A549 (cell line): ENCODE measurements around the gene CACNA1C. TPM values are rescaled to one million over a fixed set of nuclear protein-coding genes. Genes with fewer than 3 reads are reported as not detected.
A peak's percentile ranks its signal among the peaks of the same experiment; 100 is the strongest.
"Not testable (repeated sequence)": the region's sequence is repeated elsewhere in the genome, so short reads cannot be mapped to it uniquely, and the experiment has no call there.

Experiments
- ATAC-seq, 2 experiments: fragments of 200-7000 bp in 1 of 2; fragments of >200 bp in 1 of 2; cut with Nextera tagmentation in 1 of 2; cut with Tn5 transposase in 1 of 2; 3 replicates each; pipeline versions ENCODE4 v1.8.0 to v1.9.1; 2018 to 2020; ENCODE audit warnings: mild to moderate bottlenecking in 1 of 2, moderate library complexity in 1 of 2
- CTCF ChIA-PET: fragments of 300-600 bp; sonication (Branson Sonifier 250); formaldehyde crosslinking; extraction: SDS; loops from one replicate; lab custom pipeline; 2021; ENCODE audit warnings: antibody characterized with exemption, inconsistent platforms; lab: Yijun Ruan, JAX
- POLR2A ChIA-PET: fragments of 350-600 bp; formaldehyde crosslinking; extraction: SDS; loops from one replicate; lab custom pipeline; 2021; ENCODE audit warnings: antibody characterized with exemption, inconsistent platforms; lab: Yijun Ruan, JAX
- DNase-seq, 2 experiments: peaks; one replicate each; pipeline versions ENCODE4 v3.0.0 to v3.0.0-alpha.2; 2011 to 2016; ENCODE audit warnings: low read depth in 1 of 2, low spot score in 1 of 2
- FAIRE-seq: peaks from 2 replicates; lab custom pipeline; 2011; peaks lifted over from hg19 to GRCh38; lab: Jason Lieb, UNC
- H3K27ac ChIP-seq, 2 experiments: fragments of >200 bp; sonication (Bioruptor Twin); formaldehyde crosslinking; 3 replicates each; pipeline ENCODE4 v1.5.1; 2016 to 2017
- H3K4me1 ChIP-seq: fragments of >200 bp; sonication (Bioruptor Twin); formaldehyde crosslinking; 3 replicates; pipeline ENCODE4 v1.6.1; 2016
- H3K4me2 ChIP-seq: fragments of >200 bp; sonication (Bioruptor Twin); formaldehyde crosslinking; 3 replicates; pipeline ENCODE4 v1.6.1; 2016
- H3K4me3 ChIP-seq: fragments of >200 bp; sonication (Bioruptor Twin); formaldehyde crosslinking; 3 replicates; pipeline ENCODE4 v1.5.1; 2016
- H3K9me3 ChIP-seq: fragments of >200 bp; sonication (Bioruptor Twin); formaldehyde crosslinking; 3 replicates; pipeline ENCODE4 v1.6.1; 2016
- CBX8 ChIP-seq: fragments of 200-600 bp; sonication (generic); IDR thresholded peaks from 2 replicates; pipeline ENCODE4 v1.6.1; 2016
- CEBPB ChIP-seq, 2 experiments: fragments of >200 bp in 1 of 2; sonication (Bioruptor Twin) in 1 of 2; formaldehyde crosslinking in 1 of 2; IDR thresholded peaks; 2 replicates each; pipeline ENCODE4 v1.6.1; 2012 to 2016
- CHD2 ChIP-seq: fragments of 150-350 bp; IDR thresholded peaks from 2 replicates; pipeline ENCODE4 v1.6.1; 2014; ENCODE audit warnings: low read length; ENCODE audit not compliant: partially characterized antibody
- ESRRA ChIP-seq: fragments of 150-350 bp; IDR thresholded peaks from 2 replicates; pipeline ENCODE4 v1.6.1; 2014; ENCODE audit warnings: mild to moderate bottlenecking, low read length, borderline replicate concordance
- HDAC2 ChIP-seq: fragments of 200-600 bp; sonication (generic); IDR thresholded peaks from 2 replicates; pipeline ENCODE4 v1.6.1; 2016
- HOXB13 ChIP-seq: fragments of 250-450 bp; sonication (Bioruptor Pico); IDR thresholded peaks from 2 replicates; pipeline ENCODE4 v1.5.0; 2020; ENCODE audit warnings: low read depth, mild to moderate bottlenecking, moderate library complexity
- JUN ChIP-seq, 2 experiments: fragments of >200 bp; sonication (Bioruptor Twin); formaldehyde crosslinking; IDR thresholded peaks; 2 replicates in 1 of 2; 3 replicates in 1 of 2; pipeline ENCODE4 v1.6.1; 2016 to 2017
- KDM1A ChIP-seq: fragments of 200-600 bp; sonication (generic); IDR thresholded peaks from 2 replicates; pipeline ENCODE4 v1.6.1; 2016; ENCODE audit warnings: low read depth, mild to moderate bottlenecking
- PHF8 ChIP-seq: fragments of 200-600 bp; sonication (generic); IDR thresholded peaks from 2 replicates; pipeline ENCODE4 v1.6.1; 2016; ENCODE audit warnings: low read depth, mild to moderate bottlenecking, antibody characterized with exemption, moderate library complexity, borderline replicate concordance
- RNF2 ChIP-seq: fragments of 200-600 bp; sonication (generic); IDR thresholded peaks from 2 replicates; pipeline ENCODE4 v1.6.1; 2016; ENCODE audit warnings: low read depth, mild to moderate bottlenecking, antibody characterized with exemption, moderate library complexity, borderline replicate concordance
- SMC3 ChIP-seq: fragments of >200 bp; sonication (Bioruptor Twin); formaldehyde crosslinking; IDR thresholded peaks from 3 replicates; pipeline ENCODE4 v1.6.1; 2018; ENCODE audit warnings: inconsistent platforms
- WGBS: methylation state at CpG from one replicate; pipeline ENCODE4 v1.1.6; 2017; ENCODE audit errors: missing lambda C conversion rate; 5-methylcytosine and 5-hydroxymethylcytosine counted together
- polyA plus RNA-seq, 4 experiments: library from polyadenylated mRNA; depleted of rRNA in 3 of 4; stranded (reverse); fragments of >200 nt; fragmentation: RNase III in 1 of 4; extraction: RNeasy Plus Mini Kit Qiagen cat#74134 plus additional on column Dnase treatment in 1 of 4; gene quantifications; 2 replicates in 3 of 4; 3 replicates in 1 of 4; pipeline ENCODE4 v1.2.3, GENCODE V29; 2011 to 2017
- TF ChIP-seq, protein P1 (sequence below): fragments of 250-450 bp; sonication (Bioruptor Pico); IDR thresholded peaks from 2 replicates; pipeline ENCODE4 v1.5.0; 2020; ENCODE audit warnings: low read depth, mild to moderate bottlenecking, moderate library complexity
- TF ChIP-seq, protein P2 (sequence below): fragments of 200-600 bp; sonication (generic); IDR thresholded peaks from 2 replicates; pipeline ENCODE4 v1.6.1; 2016; ENCODE audit warnings: antibody characterized with exemption, mild to moderate bottlenecking, moderate library complexity
- TF ChIP-seq, protein P3 (sequence below): fragments of 450-650 bp; IDR thresholded peaks from 2 replicates; pipeline ENCODE4 v1.6.1; 2014; ENCODE audit warnings: antibody characterized with exemption
- TF ChIP-seq, protein P4 (sequence below): fragments of 250-450 bp; sonication (Bioruptor Pico); IDR thresholded peaks from 2 replicates; pipeline ENCODE4 v1.5.0; 2021; ENCODE audit warnings: mild to moderate bottlenecking, moderate library complexity, borderline replicate concordance

Gene CACNA1C
- polyA plus RNA-seq, 2 of the 4 experiments (the other 2 are of a cell fraction) = not detected

- H3K4me1 ChIP-seq, H3K27ac ChIP-seq, POLR2A ChIA-PET, H3K4me2 ChIP-seq, H3K9me3 ChIP-seq, H3K4me3 ChIP-seq: not testable (repeated sequence)
- CTCF ChIA-PET = interaction anchor here (0.8 to 1.3 kb wide), 2 partner anchors 28 to 198 kb away, joined by 3 read pairs; no protein-coding TSS in a partner anchor
- 17% methylated on average over 9 of the region's 9 CpGs for WGBS
- FAIRE-seq (peak; percentile 93), DNase-seq (peak in 1 of 2 experiments; percentile 12), ATAC-seq (peak in 1 of 2 experiments; percentile 47; a peak in 1 of 6 replicates)
Observed at GRCh38 chr12:2255731-2256130, 202.9 kb downstream of the CACNA1C start.

GRCh38 chr12:2256453-2256852, 203.7 kb downstream of the CACNA1C start:
- DNase-seq (no peak), ATAC-seq (no peak), FAIRE-seq (no peak)
- Histone ChIP-seq H3K9me3 (peaks cover 5% of the 10 kb centered on the region; the same call in 2 of the 3 replicates), H3K4me3 (no peak overlapping the region), H3K27ac (no peak overlapping the region), H3K4me2 (no peak overlapping the region), H3K4me1 (no peaks in the 10 kb centered on the region)
- ChIA-PET CTCF (no interaction called here), POLR2A (no interaction called here)
- 45% methylated on average over 6 of the region's 6 CpGs for WGBS
- TF ChIP-seq HDAC2 (no peak), RNF2 (no peak), CBX8 (no peak), KDM1A (no peak), HOXB13 (no peak)

DNA sequence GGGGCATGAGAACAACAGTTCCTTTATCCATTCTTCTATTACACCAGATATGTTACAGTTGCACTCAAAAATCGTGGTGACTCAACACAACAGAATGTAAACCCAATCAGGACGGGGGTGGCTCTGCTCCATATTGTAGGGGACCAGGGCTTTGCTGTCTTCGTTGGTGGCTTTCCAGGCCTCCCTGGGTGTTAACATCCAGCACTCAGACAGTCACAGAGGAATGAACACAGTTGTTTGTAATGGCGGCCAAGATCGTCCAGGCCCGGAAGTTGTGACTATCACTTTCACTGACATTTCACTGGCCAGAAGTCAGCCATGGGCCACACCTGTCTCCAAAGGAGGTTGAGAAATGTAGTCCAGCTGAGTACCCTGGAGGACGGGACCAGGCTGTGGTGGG, 204.1 kb downstream of the CACNA1C start:
- DNase-seq = no peak
- 35% methylated on average over 7 of the region's 7 CpGs for WGBS
- no peak for FAIRE-seq
- CTCF ChIA-PET = no interaction called here
- Histone ChIP-seq H3K4me2 (no peak overlapping the region), H3K27ac (no peak overlapping the region), H3K9me3 (peaks cover 5% of the 10 kb centered on the region; the same call in 2 of the 3 replicates), H3K4me3 (no peak overlapping the region), H3K4me1 (no peaks in the 10 kb centered on the region)
- TF ChIP-seq HOXB13 = no peak
- TF ChIP-seq, protein P1, sequence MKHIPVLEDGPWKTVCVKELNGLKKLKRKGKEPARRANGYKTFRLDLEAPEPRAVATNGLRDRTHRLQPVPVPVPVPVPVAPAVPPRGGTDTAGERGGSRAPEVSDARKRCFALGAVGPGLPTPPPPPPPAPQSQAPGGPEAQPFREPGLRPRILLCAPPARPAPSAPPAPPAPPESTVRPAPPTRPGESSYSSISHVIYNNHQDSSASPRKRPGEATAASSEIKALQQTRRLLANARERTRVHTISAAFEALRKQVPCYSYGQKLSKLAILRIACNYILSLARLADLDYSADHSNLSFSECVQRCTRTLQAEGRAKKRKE (CRISPR knock-in tag) = no peak
- TF ChIP-seq PHF8 = no peak
- TF ChIP-seq, protein P2, sequence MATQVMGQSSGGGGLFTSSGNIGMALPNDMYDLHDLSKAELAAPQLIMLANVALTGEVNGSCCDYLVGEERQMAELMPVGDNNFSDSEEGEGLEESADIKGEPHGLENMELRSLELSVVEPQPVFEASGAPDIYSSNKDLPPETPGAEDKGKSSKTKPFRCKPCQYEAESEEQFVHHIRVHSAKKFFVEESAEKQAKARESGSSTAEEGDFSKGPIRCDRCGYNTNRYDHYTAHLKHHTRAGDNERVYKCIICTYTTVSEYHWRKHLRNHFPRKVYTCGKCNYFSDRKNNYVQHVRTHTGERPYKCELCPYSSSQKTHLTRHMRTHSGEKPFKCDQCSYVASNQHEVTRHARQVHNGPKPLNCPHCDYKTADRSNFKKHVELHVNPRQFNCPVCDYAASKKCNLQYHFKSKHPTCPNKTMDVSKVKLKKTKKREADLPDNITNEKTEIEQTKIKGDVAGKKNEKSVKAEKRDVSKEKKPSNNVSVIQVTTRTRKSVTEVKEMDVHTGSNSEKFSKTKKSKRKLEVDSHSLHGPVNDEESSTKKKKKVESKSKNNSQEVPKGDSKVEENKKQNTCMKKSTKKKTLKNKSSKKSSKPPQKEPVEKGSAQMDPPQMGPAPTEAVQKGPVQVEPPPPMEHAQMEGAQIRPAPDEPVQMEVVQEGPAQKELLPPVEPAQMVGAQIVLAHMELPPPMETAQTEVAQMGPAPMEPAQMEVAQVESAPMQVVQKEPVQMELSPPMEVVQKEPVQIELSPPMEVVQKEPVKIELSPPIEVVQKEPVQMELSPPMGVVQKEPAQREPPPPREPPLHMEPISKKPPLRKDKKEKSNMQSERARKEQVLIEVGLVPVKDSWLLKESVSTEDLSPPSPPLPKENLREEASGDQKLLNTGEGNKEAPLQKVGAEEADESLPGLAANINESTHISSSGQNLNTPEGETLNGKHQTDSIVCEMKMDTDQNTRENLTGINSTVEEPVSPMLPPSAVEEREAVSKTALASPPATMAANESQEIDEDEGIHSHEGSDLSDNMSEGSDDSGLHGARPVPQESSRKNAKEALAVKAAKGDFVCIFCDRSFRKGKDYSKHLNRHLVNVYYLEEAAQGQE = no peak
- no peak for TF ChIP-seq CEBPB (IDR thresholded peaks at IDR 0.05)
- TF ChIP-seq SMC3 = no peak
- no peak for TF ChIP-seq CHD2
- no peak for TF ChIP-seq JUN (IDR thresholded peaks at IDR 0.05)
- TF ChIP-seq, protein P3, sequence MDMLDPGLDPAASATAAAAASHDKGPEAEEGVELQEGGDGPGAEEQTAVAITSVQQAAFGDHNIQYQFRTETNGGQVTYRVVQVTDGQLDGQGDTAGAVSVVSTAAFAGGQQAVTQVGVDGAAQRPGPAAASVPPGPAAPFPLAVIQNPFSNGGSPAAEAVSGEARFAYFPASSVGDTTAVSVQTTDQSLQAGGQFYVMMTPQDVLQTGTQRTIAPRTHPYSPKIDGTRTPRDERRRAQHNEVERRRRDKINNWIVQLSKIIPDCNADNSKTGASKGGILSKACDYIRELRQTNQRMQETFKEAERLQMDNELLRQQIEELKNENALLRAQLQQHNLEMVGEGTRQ = no peak
- ATAC-seq = no peak
- POLR2A ChIA-PET = no interaction called here

- no peak for TF ChIP-seq ESRRA
- TF ChIP-seq, protein P4, sequence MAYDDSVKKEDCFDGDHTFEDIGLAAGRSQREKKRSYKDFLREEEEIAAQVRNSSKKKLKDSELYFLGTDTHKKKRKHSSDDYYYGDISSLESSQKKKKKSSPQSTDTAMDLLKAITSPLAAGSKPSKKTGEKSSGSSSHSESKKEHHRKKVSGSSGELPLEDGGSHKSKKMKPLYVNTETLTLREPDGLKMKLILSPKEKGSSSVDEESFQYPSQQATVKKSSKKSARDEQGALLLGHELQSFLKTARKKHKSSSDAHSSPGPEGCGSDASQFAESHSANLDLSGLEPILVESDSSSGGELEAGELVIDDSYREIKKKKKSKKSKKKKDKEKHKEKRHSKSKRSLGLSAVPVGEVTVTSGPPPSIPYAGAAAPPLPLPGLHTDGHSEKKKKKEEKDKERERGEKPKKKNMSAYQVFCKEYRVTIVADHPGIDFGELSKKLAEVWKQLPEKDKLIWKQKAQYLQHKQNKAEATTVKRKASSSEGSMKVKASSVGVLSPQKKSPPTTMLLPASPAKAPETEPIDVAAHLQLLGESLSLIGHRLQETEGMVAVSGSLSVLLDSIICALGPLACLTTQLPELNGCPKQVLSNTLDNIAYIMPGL (CRISPR knock-in tag) = no peak
- CTCF ChIA-PET = interaction anchor here (2.1 kb wide), 1 partner anchor 33 kb away, joined by 6 read pairs; no protein-coding TSS in a partner anchor
- Histone ChIP-seq H3K4me2 (no peak overlapping the region), H3K4me3 (no peak overlapping the region), H3K4me1 (no peaks in the 10 kb centered on the region), H3K27ac (no peak overlapping the region), H3K9me3 (peaks cover 5% of the 10 kb centered on the region; the same call in 2 of the 3 replicates)
- ATAC-seq = no peak
- POLR2A ChIA-PET = no interaction called here
- WGBS = 42% methylated on average over 2 of the region's 2 CpGs
- DNase-seq = no peak
- FAIRE-seq = no peak
Observed at GRCh38 chr12:2258025-2258424, 205.2 kb downstream of the CACNA1C start.
